ENCODE data around the gene PSMC3IP.
A peak's percentile ranks its signal among the peaks of the same experiment; 100 is the strongest.

Gene PSMC3IP

DNA sequence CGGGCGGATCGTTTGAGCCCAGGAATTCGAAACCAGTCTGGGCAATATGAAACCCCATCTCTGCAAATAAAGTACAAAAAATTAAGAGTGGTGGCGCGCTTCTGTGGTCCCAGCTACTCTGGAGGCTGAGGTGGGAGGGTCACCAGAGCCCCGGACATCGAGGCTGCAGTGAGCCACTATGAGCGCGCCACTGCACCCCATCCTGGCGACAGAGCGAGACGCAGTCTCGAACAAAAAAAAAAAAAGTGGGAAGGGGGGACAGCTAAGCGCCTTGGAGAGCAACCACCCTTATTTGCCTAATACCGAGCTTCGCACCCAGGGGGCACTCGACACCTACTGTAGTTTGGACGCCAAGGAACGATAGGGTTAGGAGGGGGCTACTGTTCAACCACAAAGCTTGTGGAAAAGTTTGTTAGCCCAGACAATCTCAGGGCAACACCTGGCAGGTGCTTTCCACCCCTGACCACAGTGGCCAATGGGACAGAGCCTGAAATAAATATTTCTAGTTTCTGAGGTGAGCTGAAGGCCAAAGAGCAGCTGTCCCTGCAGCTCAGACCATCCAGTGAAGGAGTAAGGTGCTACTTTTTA is 847 bp upstream of the PSMC3IP start:
- TF ChIP-seq FOXP2 (optimal IDR thresholded peaks at IDR 0.05; ENCODE audit: control extremely low read depth, extremely low read length, insufficient read depth) (no peak), EZH2 (IDR thresholded peaks at IDR 0.05) (no peak), POLR2AphosphoS5 (IDR thresholded peaks at IDR 0.05; ENCODE audit: borderline replicate concordance, low read depth, low read length) (no peak)
- peak overlapping the region; percentile 75 for H3K27ac ChIP-seq
- H3K36me3 ChIP-seq (ENCODE audit: insufficient read depth, low read length): peaks cover 42% of the 10 kb centered on the region
- peak; percentile 42 for DNase-seq (ENCODE audit: low read depth, low spot score)
- no peaks in the 10 kb centered on the region for H3K9me3 ChIP-seq (ENCODE audit: low read depth, low read length)
- H3K4me3 ChIP-seq: peak overlapping the region; percentile 88
- peak overlapping the region; percentile 90 for H3K9ac ChIP-seq (ENCODE audit: insufficient read length)

DNA sequence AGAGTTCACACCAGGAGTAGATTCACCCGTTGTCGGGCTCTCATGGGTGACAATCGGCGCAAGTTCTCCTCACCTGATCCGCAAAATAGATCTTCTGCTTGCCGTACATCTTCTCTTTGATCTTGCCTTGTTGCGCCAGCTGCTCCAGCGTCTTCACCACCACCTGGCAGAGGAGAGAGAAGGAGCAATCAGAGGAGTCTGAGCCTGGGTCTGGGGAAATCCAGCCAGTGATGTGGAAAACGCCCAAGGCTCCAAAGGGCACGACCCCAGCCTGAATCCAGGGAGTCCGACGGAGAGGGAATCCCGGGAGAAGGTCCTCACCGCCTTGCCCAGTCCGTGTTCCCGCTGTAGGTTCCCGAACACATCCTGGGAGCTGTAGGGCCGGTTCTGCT is 393 bp downstream of the PSMC3IP start:
- no peaks in the 10 kb centered on the region for H3K9me3 ChIP-seq (ENCODE audit: low read depth, low read length)
- no peak for DNase-seq (ENCODE audit: low read depth, low spot score)
- no peak overlapping the region for H3K27ac ChIP-seq
- TF ChIP-seq FOXP2 (optimal IDR thresholded peaks at IDR 0.05; ENCODE audit: control extremely low read depth, extremely low read length, insufficient read depth) (no peak), EZH2 (IDR thresholded peaks at IDR 0.05) (no peak), POLR2AphosphoS5 (IDR thresholded peaks at IDR 0.05; ENCODE audit: borderline replicate concordance, low read depth, low read length) (no peak; the same call in 1 of the 2 replicates)
- H3K4me3 ChIP-seq: peak overlapping the region; percentile 88
- H3K36me3 ChIP-seq (ENCODE audit: insufficient read depth, low read length): peaks cover 43% of the 10 kb centered on the region
- H3K9ac ChIP-seq (ENCODE audit: insufficient read length): peak overlapping the region; percentile 90

DNA sequence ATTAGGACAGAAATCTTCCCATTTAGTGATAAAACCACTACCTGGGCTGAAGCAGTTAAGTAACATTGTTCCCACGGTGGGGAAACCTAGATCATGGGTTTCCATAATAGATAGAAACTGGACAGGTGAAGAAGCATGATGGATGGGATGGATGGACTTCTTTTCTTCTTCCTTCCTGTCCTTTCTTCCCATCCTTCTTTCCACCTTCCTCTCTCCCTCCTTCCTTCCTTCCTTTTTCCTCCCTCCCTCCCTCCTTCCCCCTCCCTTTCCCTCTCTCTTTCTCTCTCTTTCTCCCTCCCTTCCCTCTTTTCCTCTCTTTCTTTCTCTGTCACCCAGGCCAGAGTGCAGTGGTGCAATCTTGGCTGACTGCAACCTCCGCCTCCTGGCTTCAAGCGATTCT is 3.1 kb downstream of the PSMC3IP start:
- no peak overlapping the region for H3K27ac ChIP-seq
- H3K9me3 ChIP-seq (ENCODE audit: low read depth, low read length): no peaks in the 10 kb centered on the region
- TF ChIP-seq FOXP2 (optimal IDR thresholded peaks at IDR 0.05; ENCODE audit: control extremely low read depth, extremely low read length, insufficient read depth) (no peak), POLR2AphosphoS5 (IDR thresholded peaks at IDR 0.05; ENCODE audit: borderline replicate concordance, low read depth, low read length) (no peak)
- H3K4me3 ChIP-seq: no peak overlapping the region
- DNase-seq (ENCODE audit: low read depth, low spot score): no peak
- H3K9ac ChIP-seq (ENCODE audit: insufficient read length): no peak overlapping the region
- H3K36me3 ChIP-seq (ENCODE audit: insufficient read depth, low read length): peaks cover 60% of the 10 kb centered on the region

- no peak overlapping the region for H3K4me3 ChIP-seq
- peaks cover 71% of the 10 kb centered on the region for H3K36me3 ChIP-seq (ENCODE audit: insufficient read depth, low read length)
- no peaks in the 10 kb centered on the region for H3K9me3 ChIP-seq (ENCODE audit: low read depth, low read length)
- H3K9ac ChIP-seq (ENCODE audit: insufficient read length): no peak overlapping the region
- peak overlapping the region; percentile 47; the same call in 1 of the 2 replicates for H3K27ac ChIP-seq
- no peak for TF ChIP-seq POLR2AphosphoS5 (IDR thresholded peaks at IDR 0.05; ENCODE audit: borderline replicate concordance, low read depth, low read length)
- TF ChIP-seq EZH2 (IDR thresholded peaks at IDR 0.05): no peak
- TF ChIP-seq FOXP2 (optimal IDR thresholded peaks at IDR 0.05; ENCODE audit: control extremely low read depth, extremely low read length, insufficient read depth): no peak
- no peak for DNase-seq (ENCODE audit: low read depth, low spot score)
Measured at GRCh38 chr17:42573095-42573494, 4.4 kb downstream of the PSMC3IP start.

DNA sequence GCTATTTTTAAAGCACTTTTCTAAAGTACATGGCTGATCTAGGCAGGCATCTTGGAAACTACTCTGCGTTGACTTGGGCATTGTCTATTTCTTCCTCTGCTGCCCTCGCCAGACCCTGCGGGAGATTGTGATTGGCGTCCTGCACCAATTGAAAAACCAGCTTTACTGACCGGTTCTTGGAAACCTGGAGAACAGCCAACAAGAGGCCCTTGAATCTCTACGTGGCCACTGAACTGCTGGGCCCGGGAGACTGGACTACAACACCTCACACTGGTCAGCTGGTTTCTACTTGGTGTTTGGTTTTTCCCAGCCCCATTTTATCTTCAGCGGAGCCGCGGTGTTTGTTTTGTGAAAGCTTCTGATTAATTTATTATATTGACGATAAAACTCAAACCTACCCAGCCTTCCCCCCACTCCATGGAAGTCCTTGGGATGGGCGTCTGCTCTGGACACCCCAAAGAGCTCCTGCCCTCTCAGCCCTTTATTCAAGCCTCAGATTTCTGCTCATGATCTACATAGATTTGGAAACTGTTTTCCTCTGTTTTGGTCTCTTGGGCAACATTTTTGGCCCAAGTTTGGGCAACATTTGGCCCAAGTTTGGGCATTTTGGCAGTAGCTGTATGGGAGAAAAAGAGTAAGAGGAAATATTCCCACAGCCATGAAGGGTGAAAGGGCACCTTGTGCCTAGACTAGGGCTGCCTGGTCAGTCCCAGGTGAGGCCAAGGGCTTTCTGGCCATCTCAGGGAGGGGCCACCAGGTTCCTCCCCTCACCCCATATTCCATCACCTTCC is 5.9 kb downstream of the PSMC3IP start:
- H3K9ac ChIP-seq (ENCODE audit: insufficient read length): no peak overlapping the region
- H3K4me3 ChIP-seq: no peak overlapping the region
- H3K36me3 ChIP-seq (ENCODE audit: insufficient read depth, low read length): peaks cover 71% of the 10 kb centered on the region
- DNase-seq (ENCODE audit: low read depth, low spot score): no peak
- TF ChIP-seq EZH2 (IDR thresholded peaks at IDR 0.05) (no peak), FOXP2 (optimal IDR thresholded peaks at IDR 0.05; ENCODE audit: control extremely low read depth, extremely low read length, insufficient read depth) (no peak), POLR2AphosphoS5 (IDR thresholded peaks at IDR 0.05; ENCODE audit: borderline replicate concordance, low read depth, low read length) (no peak)
- no peak overlapping the region for H3K27ac ChIP-seq
- H3K9me3 ChIP-seq (ENCODE audit: low read depth, low read length): no peaks in the 10 kb centered on the region

- Histone ChIP-seq H3K27ac (no peak overlapping the region), H3K9ac (ENCODE audit: insufficient read length) (no peak overlapping the region), H3K4me3 (no peak overlapping the region), H3K36me3 (ENCODE audit: insufficient read depth, low read length) (peaks cover 74% of the 10 kb centered on the region), H3K9me3 (ENCODE audit: low read depth, low read length) (no peaks in the 10 kb centered on the region)
- DNase-seq (ENCODE audit: low read depth, low spot score): no peak
- TF ChIP-seq POLR2AphosphoS5 (IDR thresholded peaks at IDR 0.05; ENCODE audit: borderline replicate concordance, low read depth, low read length) (no peak), EZH2 (IDR thresholded peaks at IDR 0.05) (no peak), FOXP2 (optimal IDR thresholded peaks at IDR 0.05; ENCODE audit: control extremely low read depth, extremely low read length, insufficient read depth) (no peak)
Measured at GRCh38 chr17:42568341-42569111, 9.0 kb downstream of the PSMC3IP start.

GRCh38 chr17:42566883-42567573 is 10.5 kb downstream of the PSMC3IP start, which contains the start of gene MLX:
Gene MLX, plus strand, starts transcription at chr17:42567100. Its CDS starts 25 bp downstream, at chr17:42567125.
- no peak for TF ChIP-seq EZH2 (IDR thresholded peaks at IDR 0.05)
- peak; percentile 68; the same call in 1 of the 2 replicates for TF ChIP-seq POLR2AphosphoS5 (IDR thresholded peaks at IDR 0.05; ENCODE audit: borderline replicate concordance, low read depth, low read length)
- Histone ChIP-seq H3K4me3 (peak within 1 kb of the TSS; percentile 94), H3K36me3 (ENCODE audit: insufficient read depth, low read length) (peaks cover 60% of the 10 kb centered on the region), H3K9me3 (ENCODE audit: low read depth, low read length) (no peaks in the 10 kb centered on the region), H3K27ac (peak within 1 kb of the TSS; percentile 88), H3K9ac (ENCODE audit: insufficient read length) (peak within 1 kb of the TSS; percentile 73)
- DNase-seq (ENCODE audit: low read depth, low spot score): peak; percentile 40

Measured in SK-N-MC (cell line).